Adrenal gland (tissue), 5 donors: ENCODE measurements around the gene DOCK4.

Source experiments
- CTCF ChIP-seq, 6 experiments: fragments of 450-650 bp in 4 of 6; fragments of 200-600 bp in 2 of 6; sonication (generic) in 1 of 6; IDR thresholded peaks; 1 replicate in 5 of 6; 2 replicates in 1 of 6; pipeline versions ENCODE4 v1.5.1 to v1.8.0; 2016 to 2021; ENCODE audit warnings: antibody characterized with exemption in 6 of 6, mild to moderate bottlenecking in 2 of 6, moderate library complexity in 1 of 6
- POLR2A ChIP-seq, 2 donors: fragments of 450-650 bp; IDR thresholded peaks; one replicate each; pipeline ENCODE4 v1.6.1; 2017; ENCODE audit warnings: antibody characterized with exemption in 2 of 2, mild to moderate bottlenecking in 2 of 2, moderate library complexity in 1 of 2
- donor health status: DM: no; HTN: no; CAD: no.

GRCh38 chr7:112005205-112005775 is 200.9 kb downstream of the DOCK4 start:
- no peak for TF ChIP-seq CTCF (IDR thresholded peaks at IDR 0.05)
- no peak for TF ChIP-seq POLR2A (IDR thresholded peaks at IDR 0.05)
